ENCODE results near the gene NOTCH4.
"Not testable (repeated sequence)": the region's sequence is repeated elsewhere in the genome, so short reads cannot be mapped to it uniquely, and the experiment has no call there.

Gene NOTCH4

DNA sequence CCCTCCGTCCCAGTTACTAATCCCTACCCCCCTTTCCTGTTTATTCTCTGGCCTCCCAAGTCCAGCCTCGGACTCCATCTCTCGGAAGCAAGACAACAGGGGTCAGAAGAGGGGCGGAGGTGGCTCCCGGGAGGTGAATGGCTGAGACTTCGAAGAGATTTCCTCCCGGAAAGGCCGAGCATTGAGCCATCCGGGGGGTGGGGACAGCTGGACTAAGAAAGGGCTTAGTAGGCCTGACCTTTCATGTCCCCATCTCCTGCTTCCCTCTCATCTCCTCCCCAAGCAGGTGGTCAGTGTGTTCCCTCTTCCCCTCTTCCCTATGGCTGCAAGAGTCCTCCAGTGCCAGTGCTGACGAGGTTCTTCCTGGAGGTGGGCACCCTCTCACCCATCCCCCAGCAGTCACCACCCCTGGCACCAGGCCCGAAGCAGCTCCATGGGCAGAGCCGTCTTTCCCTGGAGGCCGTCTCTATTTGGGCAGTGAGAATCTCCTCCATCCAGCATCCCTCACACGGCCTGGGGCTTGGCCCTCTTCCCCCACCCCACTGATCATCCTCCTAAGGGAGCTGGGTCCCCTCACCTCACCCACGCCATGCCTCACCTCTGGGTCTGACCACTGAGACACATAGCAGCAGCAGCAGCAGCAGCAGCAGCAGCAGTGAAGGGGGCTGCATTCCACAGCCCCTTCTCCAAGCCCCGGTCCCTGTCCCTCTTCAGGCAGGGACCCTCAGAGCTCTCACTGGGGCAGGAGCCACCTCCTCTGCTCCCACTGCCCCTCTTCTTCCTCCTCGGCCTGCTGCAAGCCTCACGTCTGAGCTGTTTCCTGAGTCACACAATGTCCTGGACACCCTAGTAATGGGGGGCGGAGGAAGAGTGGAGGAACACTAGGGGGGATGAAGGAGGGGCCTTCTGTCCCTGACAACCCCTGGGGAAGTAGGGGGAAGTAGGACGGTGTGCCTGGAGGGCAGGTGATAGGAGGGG, at the start of gene NOTCH4:
Gene NOTCH4, minus strand, starts transcription at position 810 of the 978 bp plus-strand sequence. Its CDS starts 139 bp downstream, at position 671.
- DNase-seq: no peak

DNA sequence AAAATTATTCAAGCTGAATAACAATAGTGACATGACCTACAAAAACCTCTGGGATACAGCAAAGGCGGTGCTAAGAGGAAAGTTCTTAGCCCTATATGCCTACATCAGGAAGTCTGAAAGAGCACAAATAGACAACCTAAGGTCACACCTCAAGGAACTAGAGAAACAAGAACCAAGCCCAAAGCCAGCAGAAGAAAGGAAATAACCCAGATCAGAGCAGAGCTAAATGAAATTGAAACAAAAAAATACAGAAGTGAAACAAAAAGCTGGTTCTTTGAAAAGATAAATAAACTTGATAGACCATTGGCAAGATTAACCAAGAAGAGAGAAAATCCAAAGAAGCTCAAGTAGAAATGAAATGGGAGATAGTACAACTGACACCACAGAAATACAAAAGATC, 47.6 kb upstream of the NOTCH4 start:
- no peak for DNase-seq

DNA sequence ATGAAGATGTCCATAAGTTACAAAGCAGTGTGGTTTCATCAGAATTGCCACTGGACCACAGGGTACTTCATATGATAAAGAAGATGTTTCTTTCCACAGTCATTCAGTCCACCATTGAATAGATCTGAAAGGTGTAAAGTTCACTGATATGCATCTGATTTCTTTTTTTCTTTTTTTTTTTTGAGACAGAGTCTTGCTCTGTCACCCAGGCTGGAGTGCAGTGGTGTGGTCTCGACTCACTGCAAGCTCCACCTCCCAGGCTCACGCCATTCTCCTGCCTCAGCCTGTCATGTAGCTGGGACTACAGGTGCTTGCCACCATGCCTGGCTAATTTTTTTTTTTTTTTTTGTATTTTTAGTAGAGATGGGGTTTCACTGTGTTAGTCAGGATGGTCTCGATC, 44.6 kb upstream of the NOTCH4 start:
- DNase-seq: not testable (repeated sequence)

DNA sequence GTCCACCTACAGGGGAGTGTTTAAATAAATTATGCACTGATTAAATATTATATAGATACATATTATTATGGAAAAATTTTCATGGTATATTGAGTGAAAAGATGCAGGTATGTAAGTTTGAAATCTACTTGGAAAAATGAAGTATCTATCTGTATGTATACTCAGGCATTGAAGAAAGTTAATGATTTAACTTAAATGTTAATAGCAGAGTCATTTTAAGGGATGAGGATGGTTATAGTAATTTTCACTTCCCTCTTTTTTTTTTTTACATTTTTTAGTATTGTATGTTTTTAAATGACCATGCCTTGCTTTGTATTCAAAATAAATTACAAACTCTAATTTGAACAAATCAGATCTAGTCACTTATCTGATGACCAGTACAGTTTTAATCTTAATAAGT, 43.2 kb upstream of the NOTCH4 start:
- no peak for DNase-seq

DNA sequence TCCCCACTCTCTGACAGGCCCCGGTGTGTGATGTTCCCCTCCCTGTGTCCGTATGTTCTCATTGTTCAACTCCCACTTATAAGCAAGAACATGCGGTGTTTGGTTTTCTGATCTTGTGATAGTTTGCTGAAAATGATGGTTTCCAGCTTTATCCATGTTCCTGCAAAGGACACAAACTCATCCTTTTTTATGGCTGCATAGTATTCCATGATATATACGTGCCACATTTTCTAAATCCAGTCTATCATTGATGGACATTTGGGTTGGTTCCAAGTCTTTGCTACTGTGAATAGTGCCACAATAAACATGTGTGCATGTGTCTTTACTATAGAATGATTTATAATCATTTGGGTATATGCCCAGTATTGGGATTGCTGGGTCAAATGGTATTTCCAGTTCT, 33.4 kb upstream of the NOTCH4 start:
- not testable (repeated sequence) for DNase-seq

DNA sequence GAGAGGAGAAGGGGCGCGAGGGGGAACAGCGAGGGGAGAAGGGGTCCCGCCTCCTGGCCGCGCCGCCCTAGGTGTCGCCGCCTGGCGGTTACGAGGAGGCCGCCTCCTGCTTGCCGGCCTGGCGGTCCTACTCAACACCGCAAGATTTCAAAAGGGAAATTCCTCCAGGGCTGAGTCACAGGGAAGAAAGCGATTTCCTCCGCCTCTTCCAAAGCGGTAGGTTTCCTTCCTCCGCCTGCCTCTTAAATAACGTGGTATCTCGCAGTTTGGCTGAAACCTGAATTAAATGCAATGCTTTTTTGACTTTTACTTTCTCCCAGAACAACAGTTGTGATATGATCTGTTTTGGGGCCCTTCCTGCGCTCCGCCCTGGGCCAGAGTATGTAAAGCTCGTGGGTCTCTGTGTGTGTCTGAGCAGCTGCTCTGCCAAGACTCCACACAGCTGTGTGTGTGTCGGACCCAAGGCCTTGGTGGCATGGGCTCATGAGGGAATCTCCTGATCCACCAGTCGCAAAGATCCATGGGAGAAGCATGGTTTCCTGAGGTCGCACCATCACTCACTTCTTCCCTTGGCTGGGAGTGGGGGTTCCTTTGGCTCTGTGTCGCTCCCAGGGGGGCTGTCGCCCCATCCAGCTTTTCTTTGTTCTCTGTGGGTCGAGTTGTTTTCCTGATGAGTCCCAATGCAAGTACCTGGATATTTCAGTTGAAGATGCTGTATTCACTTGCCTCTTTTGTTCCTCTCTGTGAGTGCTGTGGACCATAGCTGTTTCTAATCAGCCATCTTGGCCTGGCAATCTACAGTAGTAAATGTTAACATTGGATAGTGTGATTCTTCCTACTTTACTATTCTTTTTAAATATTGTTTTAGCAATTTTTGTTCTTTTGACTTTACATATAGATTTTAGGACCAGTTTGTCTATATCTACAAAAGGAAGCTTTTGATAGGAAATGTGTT, 31.6 kb upstream of the NOTCH4 start:
- DNase-seq: peak; percentile 53

DNA sequence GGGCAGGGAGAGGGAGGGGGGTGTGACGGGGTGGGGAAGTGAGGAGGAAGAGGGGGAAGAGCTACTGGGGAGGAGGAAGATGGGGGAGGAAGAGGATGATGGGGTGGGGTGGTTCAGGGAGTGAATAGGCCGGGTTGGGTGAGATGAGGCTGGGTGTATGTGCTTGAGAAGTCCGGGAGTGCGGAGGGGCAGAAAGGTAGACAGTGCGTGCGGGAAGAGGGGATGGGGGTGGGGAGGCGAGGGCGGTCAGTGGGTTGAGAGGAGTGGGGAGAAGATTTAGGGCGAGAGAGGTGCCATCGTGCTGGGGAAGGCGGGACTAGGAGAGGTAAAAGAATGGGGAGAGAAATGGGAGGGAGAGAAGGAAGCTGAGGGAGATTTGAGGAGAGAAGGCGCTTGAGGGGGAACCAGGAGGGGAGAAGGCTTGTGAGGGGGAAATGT, 30.9 kb upstream of the NOTCH4 start:
- no peak for DNase-seq

DNA sequence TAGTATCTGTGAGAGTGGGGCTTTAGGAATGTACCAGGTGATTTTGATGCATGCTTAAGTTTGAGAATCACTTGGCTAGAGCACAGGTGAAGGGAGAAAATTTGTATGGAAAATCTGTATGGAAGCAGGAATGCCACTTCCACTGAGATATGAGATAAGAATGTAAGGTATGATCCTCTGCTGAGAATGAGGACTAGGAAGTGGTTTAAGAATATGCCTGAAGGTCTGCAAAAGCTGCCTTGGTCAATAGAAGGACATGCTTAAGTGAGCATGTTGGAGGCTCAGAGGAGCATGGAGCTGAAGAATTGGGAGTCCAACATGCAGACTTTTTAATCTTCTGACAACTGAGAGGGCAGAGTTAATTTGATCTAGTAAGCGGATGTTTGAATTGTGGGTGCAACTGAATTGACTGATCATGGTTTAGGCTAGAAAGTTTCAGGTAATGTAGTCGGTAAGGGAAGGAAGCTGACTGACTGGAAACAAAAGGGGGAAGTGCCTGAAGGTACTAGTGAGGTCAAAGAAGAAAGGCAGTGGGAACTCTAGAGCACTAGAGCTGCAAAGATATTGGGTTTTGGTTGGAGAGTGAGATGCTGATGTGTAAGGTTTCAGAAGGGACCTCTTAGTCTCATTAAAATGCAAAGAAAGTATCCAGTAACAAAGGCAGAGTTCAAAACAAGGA, 28.6 kb upstream of the NOTCH4 start:
- no peak for DNase-seq

DNA sequence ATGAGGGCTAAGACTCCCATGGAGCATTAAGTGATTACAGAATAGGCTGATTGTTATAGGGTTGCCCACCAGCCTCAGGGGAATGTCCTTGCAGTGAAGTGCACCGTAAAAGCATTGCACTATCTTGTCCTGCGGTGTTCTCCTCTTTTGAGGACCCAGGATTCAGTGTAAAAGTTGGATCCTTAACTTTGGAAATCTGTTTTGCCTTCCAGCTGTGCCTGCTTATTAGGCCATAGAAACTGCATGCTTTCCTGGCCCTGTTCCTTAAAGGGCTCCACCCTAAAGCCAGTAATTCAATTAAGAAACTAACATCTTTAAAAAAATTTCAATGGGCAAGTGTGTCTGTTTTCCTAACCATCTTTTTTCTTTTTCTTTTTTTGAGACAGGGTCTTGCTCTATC, 25.4 kb upstream of the NOTCH4 start:
- DNase-seq: no peak

DNA sequence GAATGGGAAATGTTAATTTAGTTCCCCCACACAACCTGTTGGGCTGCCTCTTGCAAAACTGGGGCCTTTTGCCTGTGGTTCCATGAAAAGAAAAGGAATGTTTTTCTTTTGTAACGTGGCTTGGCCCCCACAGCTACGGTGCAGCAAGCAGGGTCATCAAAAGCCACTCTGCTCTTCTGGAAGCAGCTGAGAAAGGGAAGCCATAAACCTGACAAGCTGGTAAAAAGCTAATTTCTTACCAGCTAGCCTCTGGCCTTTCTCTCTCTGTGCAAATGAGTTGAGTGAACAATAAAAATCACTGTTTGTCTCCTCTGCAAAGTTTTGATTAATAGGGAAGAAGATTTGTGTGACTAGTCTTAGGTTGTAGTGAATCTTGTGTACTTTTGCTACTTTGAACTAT, 23.5 kb upstream of the NOTCH4 start:
- DNase-seq: no peak

DNA sequence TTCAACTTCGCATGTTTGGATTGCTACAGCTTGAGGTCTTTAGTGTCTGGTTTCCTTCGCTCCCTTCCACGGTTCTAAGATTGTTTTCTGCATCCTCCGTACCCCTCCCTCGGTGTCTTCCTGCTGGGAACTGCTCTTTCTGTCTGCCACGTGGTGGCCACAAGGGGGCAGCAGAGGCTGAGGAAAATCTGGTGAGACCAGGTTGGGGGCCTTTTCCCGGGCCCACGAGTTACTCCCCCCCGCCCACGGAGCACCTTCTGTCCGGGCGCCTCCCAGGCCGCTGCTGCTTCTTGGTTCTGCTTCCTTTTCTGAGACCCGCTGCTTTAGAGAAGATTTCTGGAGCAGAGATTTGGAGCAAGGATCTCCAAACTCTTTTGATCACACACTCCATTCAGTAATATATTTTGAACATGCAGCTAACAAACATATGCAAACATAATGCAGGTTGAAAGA, 21.1 kb upstream of the NOTCH4 start:
- peak; percentile 69 for DNase-seq

DNA sequence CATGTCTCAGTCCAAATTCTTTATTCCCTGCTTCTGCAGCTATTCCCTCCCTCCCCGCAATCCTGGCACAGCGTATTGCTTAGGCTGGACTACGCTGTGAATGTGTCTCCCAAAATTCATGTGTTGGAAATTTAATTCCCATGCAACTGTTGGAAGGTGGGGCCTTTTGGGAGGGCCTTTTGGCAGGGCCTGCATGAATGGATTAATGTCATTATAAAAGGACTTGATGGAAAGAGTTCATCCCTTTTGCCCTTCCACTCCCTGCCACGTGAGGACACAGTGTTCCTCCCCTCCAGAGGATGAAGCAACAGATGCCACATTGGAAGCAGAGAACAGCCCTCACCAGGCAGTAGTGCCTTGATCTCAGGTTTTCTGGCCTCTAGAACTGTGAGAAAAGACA, 20.4 kb upstream of the NOTCH4 start:
- DNase-seq: no peak

DNA sequence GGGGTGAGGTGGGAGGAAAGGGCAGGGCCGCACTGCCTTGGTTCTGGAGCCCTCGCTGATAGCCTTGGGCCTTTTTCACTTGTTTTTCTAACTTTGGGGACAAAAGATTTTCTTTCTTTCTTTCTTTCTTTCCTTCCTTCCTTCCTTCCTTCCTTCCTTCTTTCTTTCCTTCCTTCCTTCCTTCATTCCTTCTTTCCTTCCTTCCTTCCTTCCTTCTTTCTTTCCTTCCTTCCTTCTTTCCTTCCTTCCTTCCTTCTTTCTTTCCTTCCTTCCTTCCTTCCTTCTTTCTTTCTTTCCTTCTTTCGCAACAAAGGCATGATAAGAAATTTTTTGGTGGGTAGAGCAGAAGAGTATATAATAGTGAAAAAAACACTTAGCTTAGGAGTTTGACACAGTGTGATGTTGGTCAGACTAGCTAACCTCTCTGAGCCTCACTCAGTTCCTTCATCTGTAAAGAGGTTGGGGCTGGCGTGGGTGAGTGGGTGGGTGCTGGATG, 18.5 kb upstream of the NOTCH4 start:
- DNase-seq: not testable (repeated sequence)

DNA sequence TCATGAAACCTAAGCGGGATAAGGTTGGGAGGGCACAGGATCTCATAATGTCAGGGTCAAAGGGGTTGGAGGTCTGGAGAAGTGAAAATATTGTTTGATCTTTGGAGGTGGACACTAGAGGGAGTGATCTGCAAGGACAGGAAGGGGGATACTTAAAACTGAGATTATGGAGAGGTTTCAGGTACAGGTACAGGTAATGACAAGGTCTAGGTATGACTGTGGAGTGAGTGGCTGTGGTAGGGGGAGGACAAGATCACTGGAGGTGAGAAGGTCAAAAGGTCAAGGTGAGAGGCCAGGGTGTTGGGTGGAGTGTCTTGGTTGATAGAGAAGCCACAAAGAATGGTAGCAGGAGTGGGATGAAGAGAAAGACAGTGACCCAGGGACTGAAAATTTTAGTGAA, 16.8 kb upstream of the NOTCH4 start:
- no peak for DNase-seq

DNA sequence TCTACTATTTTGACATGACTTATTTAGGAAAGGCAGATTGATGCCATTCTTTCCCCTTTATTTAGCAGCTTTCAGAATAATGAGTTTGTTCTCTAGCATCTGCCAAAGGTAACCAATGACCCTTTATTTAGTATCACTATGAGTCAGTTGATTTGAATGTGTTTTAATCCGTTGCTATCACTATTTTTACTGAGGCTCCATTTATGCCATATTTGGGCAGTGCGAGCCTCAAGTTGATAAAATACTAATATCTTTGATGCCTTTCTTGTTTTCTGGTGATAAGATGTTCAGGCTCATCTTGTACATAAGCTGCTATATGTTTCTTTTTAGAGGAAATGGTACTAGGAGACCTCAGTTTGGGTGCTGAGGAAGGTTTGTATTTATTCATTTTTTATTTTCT, 15.6 kb upstream of the NOTCH4 start:
- DNase-seq: no peak

DNA sequence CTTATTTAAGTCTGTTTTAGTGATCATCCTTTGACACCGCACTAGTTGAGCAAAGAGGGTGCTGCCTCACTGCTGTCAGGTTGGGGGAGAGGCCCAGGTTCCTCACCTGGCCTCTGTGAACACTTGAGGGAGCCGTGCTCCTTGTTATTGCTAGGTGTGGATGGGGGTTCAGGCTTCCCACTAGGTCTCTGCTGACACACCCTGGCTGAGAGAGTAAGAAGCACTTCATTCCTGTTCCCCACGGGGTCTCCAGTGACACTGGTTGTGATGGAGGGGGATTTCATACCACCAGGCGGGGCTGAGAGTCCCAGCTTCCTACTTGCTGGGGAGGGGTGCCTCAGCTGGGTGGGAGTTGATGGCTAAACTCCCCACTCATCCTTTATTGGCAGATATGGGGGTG, 11.1 kb upstream of the NOTCH4 start:
- DNase-seq: no peak

DNA sequence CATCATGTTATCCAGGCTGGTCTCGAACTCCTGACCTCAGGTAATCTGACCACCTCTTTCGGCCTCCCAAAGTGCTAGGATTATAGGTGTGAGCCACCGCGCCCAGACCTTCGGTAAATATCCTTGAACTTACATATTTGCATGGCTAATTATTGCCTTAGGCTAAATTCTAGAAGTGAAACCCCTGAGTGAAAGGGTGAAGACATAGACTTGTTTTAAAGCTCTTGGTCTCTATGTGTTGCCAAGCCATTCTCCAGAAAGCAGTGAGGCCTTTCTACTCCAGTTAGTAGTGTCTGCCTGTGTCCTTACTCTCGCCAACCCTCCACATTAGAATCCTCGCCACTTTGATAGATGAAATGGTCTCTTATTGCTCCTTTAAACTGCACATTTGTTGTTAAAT, 2.6 kb upstream of the NOTCH4 start:
- DNase-seq: no peak

DNA sequence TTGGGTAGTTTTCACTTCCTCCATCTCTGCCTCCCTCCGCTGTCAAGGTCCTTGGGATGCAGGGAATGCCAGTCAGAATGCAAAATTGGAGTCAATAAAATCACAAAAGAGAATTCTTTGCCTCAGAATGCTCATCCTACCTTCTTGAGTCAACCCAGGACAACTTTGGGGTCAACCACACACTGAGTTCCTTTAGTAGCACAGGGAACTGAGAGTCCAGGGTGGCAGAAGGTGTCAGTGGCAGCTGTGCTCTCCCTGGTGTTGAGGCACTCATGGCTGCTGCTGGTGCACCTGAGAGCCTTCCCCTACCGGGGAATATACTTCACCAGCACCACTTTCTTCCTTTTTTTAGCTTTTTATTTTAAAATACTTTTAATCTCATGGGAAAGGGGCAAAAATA, 829 bp upstream of the NOTCH4 start:
- no peak for DNase-seq

DNA sequence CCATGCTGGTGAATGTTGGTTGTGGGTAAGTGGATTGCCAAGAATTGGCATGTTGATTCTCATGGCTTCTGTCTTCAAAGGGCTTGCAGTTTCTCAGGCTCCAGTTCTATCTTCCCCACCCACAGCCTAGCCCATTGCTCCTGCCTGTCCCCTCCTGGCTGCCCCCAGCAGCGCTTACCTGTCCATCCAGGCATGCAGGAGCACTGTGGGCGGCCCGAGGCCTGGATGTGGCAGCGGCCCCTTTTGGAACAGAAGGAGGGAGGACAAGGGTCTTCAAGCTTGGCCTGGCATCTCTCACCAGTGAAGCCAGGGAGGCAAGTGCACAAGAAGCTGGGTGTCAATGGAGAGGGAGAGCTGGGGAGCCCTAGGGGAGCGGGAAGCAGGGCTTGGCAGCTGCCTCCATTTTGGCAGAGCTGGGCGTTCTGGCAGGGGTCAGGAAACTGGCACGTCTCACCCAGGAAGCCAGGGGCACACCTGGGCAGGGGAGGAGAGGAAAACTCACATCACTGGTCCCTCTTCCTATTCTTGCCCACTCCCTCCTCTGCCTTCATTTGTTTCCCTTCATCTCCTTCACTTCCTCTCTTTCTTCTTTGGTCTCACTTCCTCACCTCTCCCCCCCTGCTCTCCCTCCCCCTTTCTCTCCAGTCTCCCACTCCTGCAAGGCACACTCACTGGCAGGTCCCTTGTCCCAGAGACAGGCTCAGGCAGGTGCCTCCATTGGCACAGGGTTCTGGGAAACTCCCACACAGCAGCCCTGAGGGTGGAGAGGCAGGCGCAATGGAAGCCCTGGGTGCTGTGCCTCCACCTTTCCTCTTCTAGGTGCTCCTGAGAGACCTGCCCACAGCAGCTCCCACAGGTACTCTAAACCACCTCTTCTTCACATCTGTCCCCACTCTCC, 1.3 kb downstream of the NOTCH4 start:
- DNase-seq: no peak

DNA sequence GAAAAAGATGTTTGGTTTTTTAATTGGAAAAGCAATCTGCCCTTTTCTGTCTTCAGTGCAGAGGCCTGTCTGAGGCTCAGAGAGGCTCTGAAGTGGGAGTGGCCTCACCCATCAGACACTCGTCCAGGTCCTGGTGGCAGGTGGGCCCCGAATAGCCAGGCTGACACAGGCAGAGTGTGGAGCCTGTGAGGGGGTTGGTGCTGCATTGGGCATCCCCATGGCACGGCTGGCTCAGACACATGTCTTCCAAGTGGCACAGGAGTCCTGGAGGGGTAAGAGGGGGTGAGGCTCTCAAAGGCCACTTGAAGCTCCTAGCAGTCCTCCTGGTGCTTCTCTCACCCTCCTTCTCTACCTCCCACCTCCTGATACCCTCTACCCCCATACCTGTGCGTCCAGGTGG, 3.8 kb downstream of the NOTCH4 start:
- DNase-seq: no peak

DNA sequence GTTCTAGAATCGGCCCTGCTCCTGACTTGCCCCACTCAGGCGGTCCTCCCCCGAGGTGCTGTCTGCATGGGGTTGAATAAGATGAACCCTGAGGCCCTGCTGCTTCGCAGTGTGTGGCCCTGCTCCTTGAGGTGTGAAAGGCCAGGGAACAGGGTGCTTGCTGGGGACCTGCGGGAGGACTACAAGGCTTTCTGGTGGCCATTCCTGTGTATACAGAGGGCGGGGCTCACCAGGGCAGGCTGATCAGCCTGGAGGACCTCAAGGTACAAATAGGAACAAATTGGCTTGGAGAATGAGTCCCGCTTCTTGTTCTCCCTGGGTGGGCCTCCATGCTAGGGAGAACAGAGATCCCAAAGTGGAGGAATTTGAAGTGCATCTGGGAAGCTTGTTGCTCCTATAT, 5.7 kb downstream of the NOTCH4 start:
- no peak for DNase-seq

DNA sequence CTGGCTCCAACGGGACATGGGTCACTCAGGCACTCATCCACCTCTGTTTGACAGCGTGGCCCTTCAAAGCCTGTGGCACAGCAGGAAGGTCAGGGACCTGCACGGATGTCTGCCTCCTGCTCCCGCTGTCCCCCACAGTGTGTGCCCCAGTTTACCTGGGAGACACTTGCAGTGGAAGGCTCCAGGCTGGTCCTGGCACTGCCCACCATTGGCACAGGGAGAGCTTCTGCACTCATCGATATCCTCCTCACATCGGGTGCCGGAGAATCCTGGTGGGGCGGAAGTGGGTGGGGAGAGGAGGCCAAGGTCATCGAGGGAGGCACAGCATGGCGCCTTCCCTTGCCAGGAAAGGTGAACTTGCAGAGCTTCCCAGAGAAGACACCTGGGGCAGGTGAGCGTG, 6.9 kb downstream of the NOTCH4 start:
- no peak for DNase-seq

Measured in hematopoietic multipotent progenitor cell treated with erythropoietin and hydrocortisone succinate and interleukin-3 and kit ligand, for 8 days (in vitro differentiated cells).